K562 (cell line): ENCODE data around the gene AHCY. TPM values are rescaled to one million over a fixed set of nuclear protein-coding genes. Genes with fewer than 3 reads are reported as not detected.
A peak's percentile ranks its signal among the peaks of the same experiment; 100 is the strongest.

Experiments
- ATAC-seq: fragments of 200-7000 bp; cut with Tn5 transposase; 3 replicates; pipeline ENCODE4 v1.9.1; 2020; ENCODE audit warnings: moderate library complexity
- BruUV-seq: library from RNA; stranded (reverse); fragments of 400-500 nt; replicated peaks from 2 replicates; lab custom pipeline; 2021; lab: Mats Ljungman, UMichigan
- CTCF ChIA-PET: fragments of 300-600 bp; formaldehyde crosslinking; extraction: SDS; loops from one replicate; lab custom pipeline; 2021; ENCODE audit warnings: low intra/inter-chr PET ratio; lab: Yijun Ruan, JAX
- POLR2A ChIA-PET: fragments of 300-600, 350-650 bp; sonication (Branson Sonifier 250); formaldehyde crosslinking; extraction: SDS; loops from one replicate; lab custom pipeline; 2021; ENCODE audit warnings: antibody characterized with exemption, inconsistent platforms; lab: Yijun Ruan, JAX
- DNase-seq, 4 experiments: peaks; one replicate each; pipeline versions ENCODE4 v3.0.0 to v3.0.0-alpha.2; 2011 to 2018; ENCODE audit warnings: low spot score in 3 of 4, mixed read lengths in 3 of 4; ENCODE audit errors: extremely low read depth in 1 of 4
- FAIRE-seq: peaks from 2 replicates; lab custom pipeline; 2011; peaks lifted over from hg19 to GRCh38; lab: Jason Lieb, UNC
- H2AFZ ChIP-seq: 2 replicates; pipeline ENCODE4 v1.6.0; 2011; ENCODE audit warnings: low read depth, low read length, control low read depth, inconsistent platforms
- H3K27ac ChIP-seq: fragments of 200-600 bp; 3 replicates; pipeline ENCODE4 v1.8.0; 2011; ENCODE audit warnings: low read depth, mild to moderate bottlenecking, control low read depth, inconsistent platforms, low read length, moderate library complexity, mixed read lengths; ENCODE audit errors: extremely low read depth
- H3K27me3 ChIP-seq, 2 experiments: fragments of 300-600 bp in 1 of 2; 2 replicates in 1 of 2; 3 replicates in 1 of 2; pipeline versions ENCODE4 v1.6.0 to v1.8.0; 2011; ENCODE audit warnings: inconsistent platforms in 2 of 2, low read length in 2 of 2, mild to moderate bottlenecking in 1 of 2, mixed read lengths in 1 of 2, moderate library complexity in 1 of 2; ENCODE audit not compliant: control insufficient read depth in 2 of 2, insufficient read depth in 2 of 2
- H3K36me3 ChIP-seq: fragments of 300-600 bp; 3 replicates; pipeline ENCODE4 v1.8.0; 2011; ENCODE audit warnings: mild to moderate bottlenecking, low read length, inconsistent platforms; ENCODE audit not compliant: control insufficient read depth, insufficient read depth
- H3K4me1 ChIP-seq, 2 experiments: fragments of 200-600 bp in 1 of 2; replicated peaks in 1 of 2; 2 replicates in 1 of 2; 3 replicates in 1 of 2; pipeline versions ENCODE4 v1.5.1 to v1.8.0; 2011; ENCODE audit warnings: inconsistent platforms in 2 of 2, low read length in 2 of 2, mild to moderate bottlenecking in 1 of 2, mixed read lengths in 1 of 2, moderate library complexity in 1 of 2; ENCODE audit not compliant: control insufficient read depth in 2 of 2, insufficient read depth in 2 of 2
- H3K4me2 ChIP-seq: 2 replicates; pipeline ENCODE4 v1.6.1; 2011; ENCODE audit warnings: low read length, control low read depth, inconsistent platforms, mixed read lengths; ENCODE audit not compliant: insufficient read depth
- H3K4me3 ChIP-seq: fragments of 200-600 bp; sonication (generic), shearing (Covaris generic); 2 replicates; pipeline ENCODE4 v1.5.1; 2016; ENCODE audit warnings: control low read depth, inconsistent platforms
- H3K79me2 ChIP-seq: fragments of 200-600 bp; 3 replicates; pipeline ENCODE4 v1.8.0; 2011; ENCODE audit warnings: low read length, inconsistent platforms; ENCODE audit not compliant: control insufficient read depth, insufficient read depth
- H3K9ac ChIP-seq, 2 experiments: 2 replicates each; pipeline versions ENCODE4 v1.6.0 to v1.6.1; 2011; ENCODE audit warnings: low read depth in 2 of 2, low read length in 2 of 2, control low read depth in 1 of 2, inconsistent platforms in 1 of 2, mild to moderate bottlenecking in 1 of 2, mixed read lengths in 1 of 2; ENCODE audit not compliant: insufficient read depth in 1 of 2
- H3K9me1 ChIP-seq: one replicate; pipeline ENCODE4 v1.6.0; 2011; ENCODE audit warnings: inconsistent platforms, mild to moderate bottlenecking, low read length, moderate library complexity; ENCODE audit not compliant: control insufficient read depth, insufficient read depth
- H3K9me3 ChIP-seq: replicated peaks from 2 replicates; pipeline ENCODE4 v1.5.1; 2011; ENCODE audit warnings: low read depth, low read length, inconsistent platforms; ENCODE audit not compliant: control insufficient read depth, insufficient read depth
- H4K20me1 ChIP-seq: replicated peaks from 2 replicates; pipeline ENCODE4 v1.6.1; 2011; ENCODE audit warnings: low read length, inconsistent platforms, mixed read lengths; ENCODE audit not compliant: control insufficient read depth, insufficient read depth
- EWSR1 ChIP-seq: fragments of 450-650 bp; IDR thresholded peaks from 2 replicates; pipeline ENCODE4 v1.6.1; 2018; ENCODE audit warnings: borderline replicate concordance, mild to moderate bottlenecking, low read depth, moderate library complexity; ENCODE audit not compliant: partially characterized antibody
- FOS ChIP-seq: IDR thresholded peaks from 3 replicates; pipeline ENCODE4 v1.6.1; 2011; ENCODE audit not compliant: insufficient read length; ENCODE audit errors: extremely low read depth
- GABPB2 ChIP-seq: fragments of 250-450 bp; sonication (Bioruptor Pico); conservative IDR thresholded peaks from 2 replicates; pipeline ENCODE4 v1.5.1; 2021; ENCODE audit warnings: mild to moderate bottlenecking
- MEF2D ChIP-seq: conservative IDR thresholded peaks from 2 replicates; pipeline ENCODE4 v1.6.1; 2016; ENCODE audit warnings: low read depth, missing genetic modification characterization, missing compliant biosample characterization
- PTRF ChIP-seq: fragments of 450-650 bp; IDR thresholded peaks from 2 replicates; pipeline ENCODE4 v1.6.1; 2016; ENCODE audit warnings: mild to moderate bottlenecking, missing genetic modification characterization, missing compliant biosample characterization
- RBM22 ChIP-seq: fragments of 200-400 bp; formaldehyde crosslinking; IDR thresholded peaks from 2 replicates; pipeline ENCODE4 v1.6.1; 2018; ENCODE audit warnings: low read length, low read depth; ENCODE audit not compliant: poor library complexity, severe bottlenecking
- SREBF2 ChIP-seq: sonication (generic); formaldehyde crosslinking; IDR thresholded peaks from 2 replicates; pipeline ENCODE4 v1.4.0; 2020; ENCODE audit warnings: mild to moderate bottlenecking, missing genetic modification reagents
- TOE1 ChIP-seq, 2 experiments: fragments of 450-650 bp in 1 of 2; sonication (generic) in 1 of 2; formaldehyde crosslinking in 1 of 2; IDR thresholded peaks; 2 replicates each; pipeline versions ENCODE4 v1.7.1 to v1.8.0; 2016 to 2022; ENCODE audit warnings: borderline replicate concordance in 2 of 2, mild to moderate bottlenecking in 2 of 2, antibody characterized with exemption in 1 of 2, inconsistent platforms in 1 of 2, low read depth in 1 of 2, missing genetic modification reagents in 1 of 2, moderate library complexity in 1 of 2
- YY1 ChIP-seq, 3 experiments: IDR thresholded peaks; 2 replicates each; pipeline ENCODE4 v1.6.1; 2011; ENCODE audit warnings: low read length in 2 of 3, mild to moderate bottlenecking in 2 of 3, moderate library complexity in 2 of 3, borderline replicate concordance in 1 of 3, control low read depth in 1 of 3, low read depth in 1 of 3; ENCODE audit not compliant: insufficient read depth in 3 of 3, insufficient replicate concordance in 2 of 3, control insufficient read depth in 1 of 3, insufficient read length in 1 of 3; ENCODE audit errors: extremely low read depth in 1 of 3
- ZNF12 ChIP-seq: sonication (generic); formaldehyde crosslinking; IDR thresholded peaks from 2 replicates; pipeline ENCODE4 v1.4.0; 2020; ENCODE audit warnings: mild to moderate bottlenecking, missing genetic modification reagents
- ZNF24 ChIP-seq: fragments of 450-650 bp; IDR thresholded peaks from 2 replicates; pipeline ENCODE4 v1.6.1; 2016
- ZNF586 ChIP-seq: fragments of 450-650 bp; formaldehyde crosslinking; conservative IDR thresholded peaks from 2 replicates; pipeline ENCODE4 v1.4.0; 2020; ENCODE audit warnings: mild to moderate bottlenecking, moderate library complexity
- ZNF589 ChIP-seq: fragments of 200-800 bp; sonication (Bioruptor generic); IDR thresholded peaks from 2 replicates; pipeline ENCODE4 v1.6.1; 2016; ENCODE audit warnings: low read depth, missing genetic modification characterization, missing compliant biosample characterization
- WGBS: fragments of 100-300 bp; shearing (Covaris generic); methylation state at CpG from one replicate; pipeline ENCODE4 v1.1.6; 2016; ENCODE audit warnings: low coverage, mixed read lengths; ENCODE audit not compliant: insufficient coverage; ENCODE audit errors: missing lambda C conversion rate; 5-methylcytosine and 5-hydroxymethylcytosine counted together
- in situ Hi-C: fragments of 300-500 bp; cut with MboI; formaldehyde crosslinking; loops from 4 replicates; pipeline ENCODE4 v1.15.0; 2018; ENCODE audit warnings: inconsistent platforms, mixed read lengths
- intact Hi-C: fragments of 100-400 bp; cut with micrococcal nuclease; formaldehyde crosslinking; loops from 2 replicates; pipeline ENCODE4 v1.14.2; 2022
- polyA plus RNA-seq, 8 experiments: library from polyadenylated mRNA; depleted of rRNA in 4 of 8; stranded (reverse) in 5 of 8; unstranded in 3 of 8; fragments of >200 nt; fragmentation: Nextera tagmentation in 2 of 8; fragmentation: Illumina TruSeq in 1 of 8; extraction: Ambion mirVana in 2 of 8; extraction: Trizol in 1 of 8; gene quantifications; 2 replicates each; pipeline versions ENCODE4 v1.2.1 to v1.2.3, GENCODE V29; 2011 to 2014; ENCODE audit warnings: inconsistent platforms in 1 of 8, missing spikeins in 1 of 8
- total RNA-seq, 7 experiments: library from RNA; depleted of rRNA in 6 of 7; stranded (reverse); fragments of >200 nt in 6 of 7; fragmentation: Illumina TruSeq in 2 of 7; extraction: Trizol in 2 of 7; gene quantifications; 2 replicates each; pipeline versions ENCODE4 v1.2.1 to v1.2.3, GENCODE V29; 2011 to 2021; ENCODE audit warnings: low replicate concordance in 1 of 7
- TF ChIP-seq, protein P1 (sequence below): fragments of 250-450 bp; sonication (Bioruptor Pico); IDR thresholded peaks from 2 replicates; pipeline ENCODE4 v1.4.0; 2020
- TF ChIP-seq, protein P2 (sequence below), 2 experiments: fragments of 250-450 bp in 1 of 2; fragments of 450-650 bp in 1 of 2; sonication (Bioruptor Pico) in 1 of 2; IDR thresholded peaks; 2 replicates each; pipeline versions ENCODE4 v1.6.1 to v1.8.0; 2016 to 2021; ENCODE audit warnings: mild to moderate bottlenecking in 2 of 2, moderate library complexity in 2 of 2, missing compliant biosample characterization in 1 of 2, missing genetic modification characterization in 1 of 2
- TF ChIP-seq, protein P3 (sequence below), 2 experiments: fragments of 450-650 bp; IDR thresholded peaks; 2 replicates each; pipeline ENCODE4 v1.6.1; 2018; ENCODE audit warnings: mild to moderate bottlenecking in 2 of 2, low read depth in 1 of 2; ENCODE audit not compliant: partially characterized antibody in 2 of 2

The AHCY gene
- total and polyA plus RNA-seq, 9 of the 15 experiments (the other 6 are each of a cell fraction or from before 2014, with no cell fraction given): 82.5 to 269 (median 190) TPM

DNA sequence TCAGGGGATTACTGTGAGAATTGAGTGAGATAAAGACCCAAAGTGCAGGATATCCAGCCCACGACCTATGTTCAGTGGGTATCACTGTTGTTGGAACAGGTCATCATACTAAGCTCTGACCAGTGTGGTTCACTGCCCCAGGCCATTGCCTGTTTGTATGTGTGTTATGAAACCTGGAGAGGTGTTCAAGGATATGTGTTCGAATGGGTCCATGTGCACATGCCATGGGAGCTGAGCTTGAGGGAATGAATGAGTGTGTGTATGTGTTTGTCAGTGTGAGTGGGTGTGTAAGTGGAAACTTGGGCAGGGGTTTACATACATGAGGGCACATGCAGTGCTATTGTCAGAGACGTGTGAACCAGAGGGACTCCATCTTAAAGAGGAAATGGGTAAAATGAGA, 17.7 kb upstream of the AHCY start:
- Histone ChIP-seq H3K9me1 (no peaks in the 10 kb centered on the region), H2AFZ (no peak overlapping the region), H4K20me1 (no peaks in the 10 kb centered on the region), H3K27ac (no peak overlapping the region), H3K4me1 (peaks cover 5 to 21% of the 10 kb centered on the region in 2 experiments), H3K4me3 (no peak overlapping the region), H3K36me3 (no peaks in the 10 kb centered on the region), H3K4me2 (no peak overlapping the region), H3K9me3 (no peaks in the 10 kb centered on the region), H3K79me2 (no peaks in the 10 kb centered on the region), H3K27me3 (no peaks in the 10 kb centered on the region), H3K9ac (no peak overlapping the region)
- POLR2A ChIA-PET: no interaction called here
- FAIRE-seq (no peak), ATAC-seq (no peak), DNase-seq (no peak)
- intact Hi-C loops (no loop called here), in situ Hi-C loops (no loop called here)
- TF ChIP-seq ZNF12 (CRISPR knock-in tag): no peak
- TF ChIP-seq, protein P1, sequence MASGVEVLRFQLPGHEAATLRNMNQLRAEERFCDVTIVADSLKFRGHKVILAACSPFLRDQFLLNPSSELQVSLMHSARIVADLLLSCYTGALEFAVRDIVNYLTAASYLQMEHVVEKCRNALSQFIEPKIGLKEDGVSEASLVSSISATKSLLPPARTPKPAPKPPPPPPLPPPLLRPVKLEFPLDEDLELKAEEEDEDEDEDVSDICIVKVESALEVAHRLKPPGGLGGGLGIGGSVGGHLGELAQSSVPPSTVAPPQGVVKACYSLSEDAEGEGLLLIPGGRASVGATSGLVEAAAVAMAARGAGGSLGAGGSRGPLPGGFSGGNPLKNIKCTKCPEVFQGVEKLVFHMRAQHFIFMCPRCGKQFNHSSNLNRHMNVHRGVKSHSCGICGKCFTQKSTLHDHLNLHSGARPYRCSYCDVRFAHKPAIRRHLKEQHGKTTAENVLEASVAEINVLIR: no peak
- TF ChIP-seq, protein P2, sequence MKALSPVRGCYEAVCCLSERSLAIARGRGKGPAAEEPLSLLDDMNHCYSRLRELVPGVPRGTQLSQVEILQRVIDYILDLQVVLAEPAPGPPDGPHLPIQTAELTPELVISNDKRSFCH (CRISPR knock-in tag; IDR thresholded peaks at IDR 0.05): no peak
- TF ChIP-seq, protein P2 (tag; IDR thresholded peaks at IDR 0.05): peak; percentile 69; the same call in 1 of the 2 replicates
- TF ChIP-seq SREBF2 (CRISPR knock-in tag): no peak
- no peak for TF ChIP-seq ZNF589
- TF ChIP-seq RBM22: no peak
- TF ChIP-seq ZNF586 (CRISPR knock-in tag): no peak
- TF ChIP-seq MEF2D (tag): no peak
- no peak for TF ChIP-seq TOE1 (IDR thresholded peaks at IDR 0.05; ENCODE audit: borderline replicate concordance)
- TF ChIP-seq TOE1 (CRISPR knock-in tag; IDR thresholded peaks at IDR 0.05; ENCODE audit: borderline replicate concordance, low read depth): no peak
- TF ChIP-seq EWSR1: no peak
- TF ChIP-seq, protein P3, sequence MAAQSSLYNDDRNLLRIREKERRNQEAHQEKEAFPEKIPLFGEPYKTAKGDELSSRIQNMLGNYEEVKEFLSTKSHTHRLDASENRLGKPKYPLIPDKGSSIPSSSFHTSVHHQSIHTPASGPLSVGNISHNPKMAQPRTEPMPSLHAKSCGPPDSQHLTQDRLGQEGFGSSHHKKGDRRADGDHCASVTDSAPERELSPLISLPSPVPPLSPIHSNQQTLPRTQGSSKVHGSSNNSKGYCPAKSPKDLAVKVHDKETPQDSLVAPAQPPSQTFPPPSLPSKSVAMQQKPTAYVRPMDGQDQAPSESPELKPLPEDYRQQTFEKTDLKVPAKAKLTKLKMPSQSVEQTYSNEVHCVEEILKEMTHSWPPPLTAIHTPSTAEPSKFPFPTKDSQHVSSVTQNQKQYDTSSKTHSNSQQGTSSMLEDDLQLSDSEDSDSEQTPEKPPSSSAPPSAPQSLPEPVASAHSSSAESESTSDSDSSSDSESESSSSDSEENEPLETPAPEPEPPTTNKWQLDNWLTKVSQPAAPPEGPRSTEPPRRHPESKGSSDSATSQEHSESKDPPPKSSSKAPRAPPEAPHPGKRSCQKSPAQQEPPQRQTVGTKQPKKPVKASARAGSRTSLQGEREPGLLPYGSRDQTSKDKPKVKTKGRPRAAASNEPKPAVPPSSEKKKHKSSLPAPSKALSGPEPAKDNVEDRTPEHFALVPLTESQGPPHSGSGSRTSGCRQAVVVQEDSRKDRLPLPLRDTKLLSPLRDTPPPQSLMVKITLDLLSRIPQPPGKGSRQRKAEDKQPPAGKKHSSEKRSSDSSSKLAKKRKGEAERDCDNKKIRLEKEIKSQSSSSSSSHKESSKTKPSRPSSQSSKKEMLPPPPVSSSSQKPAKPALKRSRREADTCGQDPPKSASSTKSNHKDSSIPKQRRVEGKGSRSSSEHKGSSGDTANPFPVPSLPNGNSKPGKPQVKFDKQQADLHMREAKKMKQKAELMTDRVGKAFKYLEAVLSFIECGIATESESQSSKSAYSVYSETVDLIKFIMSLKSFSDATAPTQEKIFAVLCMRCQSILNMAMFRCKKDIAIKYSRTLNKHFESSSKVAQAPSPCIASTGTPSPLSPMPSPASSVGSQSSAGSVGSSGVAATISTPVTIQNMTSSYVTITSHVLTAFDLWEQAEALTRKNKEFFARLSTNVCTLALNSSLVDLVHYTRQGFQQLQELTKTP (IDR thresholded peaks at IDR 0.05; ENCODE audit: low read depth in 1 of 2, partially characterized antibody in 2 of 2): no peak
- TF ChIP-seq YY1 (IDR thresholded peaks at IDR 0.05; ENCODE audit: borderline replicate concordance in 1 of 3, control insufficient read depth in 1 of 3, extremely low read depth in 1 of 3, insufficient read depth in 3 of 3, insufficient read length in 1 of 3, insufficient replicate concordance in 2 of 3, low read depth in 1 of 3, low read length in 2 of 3): no peak
- TF ChIP-seq GABPB2 (CRISPR knock-in tag): no peak
- TF ChIP-seq PTRF: 0 out of 2 replicates have a peak, but pooled peaks have one; percentile 63
- TF ChIP-seq ZNF24: no peak
- no peak for TF ChIP-seq FOS
- CTCF ChIA-PET: no interaction called here
- WGBS: 24% methylated on average over 3 of the region's 3 CpGs
- BruUV-seq: no TSS peak
